ENCODE results near the gene PARD3B.

The PARD3B gene

DNA sequence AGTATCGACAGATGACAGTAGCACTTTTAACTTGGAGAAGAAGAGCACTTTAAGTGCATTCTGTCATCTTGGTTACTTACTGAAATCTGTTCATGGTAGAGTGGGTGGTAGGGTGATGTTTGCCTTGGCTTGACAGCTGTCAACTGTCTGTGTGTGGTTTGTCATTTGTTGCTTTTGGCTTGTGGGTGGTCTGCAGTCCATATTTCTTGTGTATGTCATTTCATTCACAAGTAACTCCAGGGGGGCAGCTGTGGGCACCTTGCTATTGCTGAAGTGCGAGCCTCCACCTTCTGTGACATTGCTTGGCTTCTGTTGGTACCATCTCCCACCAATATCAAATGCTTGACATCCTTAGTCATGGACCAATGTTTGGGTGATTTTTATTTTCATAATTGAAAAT, 825.5 kb downstream of the PARD3B start:
- H3K9ac ChIP-seq (ENCODE audit: low read depth, low read length), result no peak overlapping the region
- DNase-seq (no peak), ATAC-seq (ENCODE audit: insufficient read depth, low read depth) (no peak)
- no peak overlapping the region for H3K27ac ChIP-seq (ENCODE audit: low read length)
- H3K4me3 ChIP-seq (ENCODE audit: low read depth in 1 of 2, low read length in 2 of 2), result no peak overlapping the region
- H4K20me1 ChIP-seq (ENCODE audit: insufficient read depth, low read length), result no peaks in the 10 kb centered on the region
- H3K4me1 ChIP-seq (ENCODE audit: insufficient read depth, low read length), result no peaks in the 10 kb centered on the region
- no peak overlapping the region for H3K4me2 ChIP-seq (ENCODE audit: insufficient read depth, low read length)
- H3K27me3 ChIP-seq (ENCODE audit: insufficient read depth, low read length, poor library complexity), result no peaks in the 10 kb centered on the region
- no peak for TF ChIP-seq EZH2 (IDR thresholded peaks at IDR 0.05; ENCODE audit: borderline replicate concordance, low read depth, low read length, severe bottlenecking)
- no peak for TF ChIP-seq CTCF (IDR thresholded peaks at IDR 0.05; ENCODE audit: borderline replicate concordance, extremely low read depth, low read length, poor library complexity, severe bottlenecking)
- no peaks in the 10 kb centered on the region for H3K9me3 ChIP-seq (ENCODE audit: insufficient read depth, low read length, severe bottlenecking)
- no peaks in the 10 kb centered on the region for H3K79me2 ChIP-seq (ENCODE audit: insufficient read depth, low read length)
- H2AFZ ChIP-seq (ENCODE audit: low read depth, low read length), result no peak overlapping the region
- H3K36me3 ChIP-seq (ENCODE audit: insufficient read depth, low read length), result no peaks in the 10 kb centered on the region

DNA sequence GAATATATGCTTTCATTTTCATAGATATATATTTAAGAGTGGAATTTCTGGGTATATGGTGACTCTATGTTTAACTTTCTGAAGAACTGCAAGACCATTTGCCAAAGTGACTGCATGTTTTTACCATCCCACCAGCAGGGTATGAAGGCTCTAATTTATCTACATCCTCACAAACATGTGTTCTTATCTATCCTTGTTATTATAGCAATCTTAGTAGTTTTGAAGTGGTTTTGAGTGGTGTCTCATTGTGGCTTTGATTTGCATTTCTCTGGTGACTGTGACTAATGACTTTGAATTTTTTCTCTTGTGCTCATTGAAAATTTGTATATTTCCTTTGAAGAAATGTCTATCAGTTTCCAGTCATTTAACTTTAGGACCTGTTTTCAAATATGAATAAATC, 826.9 kb downstream of the PARD3B start:
- Histone ChIP-seq H4K20me1 (ENCODE audit: insufficient read depth, low read length) (no peaks in the 10 kb centered on the region), H3K79me2 (ENCODE audit: insufficient read depth, low read length) (no peaks in the 10 kb centered on the region), H3K4me2 (ENCODE audit: insufficient read depth, low read length) (no peak overlapping the region), H3K9ac (ENCODE audit: low read depth, low read length) (no peak overlapping the region), H3K4me1 (ENCODE audit: insufficient read depth, low read length) (no peaks in the 10 kb centered on the region), H2AFZ (ENCODE audit: low read depth, low read length) (no peak overlapping the region), H3K36me3 (ENCODE audit: insufficient read depth, low read length) (no peaks in the 10 kb centered on the region), H3K4me3 (ENCODE audit: low read depth in 1 of 2, low read length in 2 of 2) (no peak overlapping the region), H3K27ac (ENCODE audit: low read length) (no peak overlapping the region), H3K9me3 (ENCODE audit: insufficient read depth, low read length, severe bottlenecking) (no peaks in the 10 kb centered on the region), H3K27me3 (ENCODE audit: insufficient read depth, low read length, poor library complexity) (no peaks in the 10 kb centered on the region)
- TF ChIP-seq EZH2 (IDR thresholded peaks at IDR 0.05; ENCODE audit: borderline replicate concordance, low read depth, low read length, severe bottlenecking) (no peak), CTCF (IDR thresholded peaks at IDR 0.05; ENCODE audit: borderline replicate concordance, extremely low read depth, low read length, poor library complexity, severe bottlenecking) (no peak)
- ATAC-seq (ENCODE audit: insufficient read depth, low read depth), result peak; percentile 37; the same call in 2 of the 3 replicates
- no peak for DNase-seq

GRCh38 chr2:205375461-205376448, 830.5 kb downstream of the PARD3B start:
- Histone ChIP-seq H3K4me1 (ENCODE audit: insufficient read depth, low read length) (no peaks in the 10 kb centered on the region), H3K9ac (ENCODE audit: low read depth, low read length) (no peak overlapping the region), H3K79me2 (ENCODE audit: insufficient read depth, low read length) (no peaks in the 10 kb centered on the region), H3K4me2 (ENCODE audit: insufficient read depth, low read length) (no peak overlapping the region), H3K9me3 (ENCODE audit: insufficient read depth, low read length, severe bottlenecking) (no peaks in the 10 kb centered on the region), H3K27ac (ENCODE audit: low read length) (no peak overlapping the region), H3K27me3 (ENCODE audit: insufficient read depth, low read length, poor library complexity) (no peaks in the 10 kb centered on the region), H4K20me1 (ENCODE audit: insufficient read depth, low read length) (no peaks in the 10 kb centered on the region), H2AFZ (ENCODE audit: low read depth, low read length) (no peak overlapping the region), H3K36me3 (ENCODE audit: insufficient read depth, low read length) (no peaks in the 10 kb centered on the region), H3K4me3 (ENCODE audit: low read depth in 1 of 2, low read length in 2 of 2) (no peak overlapping the region)
- DNase-seq (no peak), ATAC-seq (ENCODE audit: insufficient read depth, low read depth) (no peak)
- TF ChIP-seq EZH2 (IDR thresholded peaks at IDR 0.05; ENCODE audit: borderline replicate concordance, low read depth, low read length, severe bottlenecking) (no peak), CTCF (IDR thresholded peaks at IDR 0.05; ENCODE audit: borderline replicate concordance, extremely low read depth, low read length, poor library complexity, severe bottlenecking) (no peak)

All from DND-41 (cell line).